K562 (cell line): ENCODE measurements around the gene GRIN2D. TPM values are rescaled to one million over a fixed set of nuclear protein-coding genes. Genes with fewer than 3 reads are reported as not detected.

Experiments used
- CHD1 ChIP-seq: fragments of 200-600 bp; sonication (generic); IDR thresholded peaks from one replicate; pipeline ENCODE4 v1.6.1; 2012; ENCODE audit warnings: mild to moderate bottlenecking, moderate library complexity, low read length, inconsistent platforms
- FOXO4 ChIP-seq: fragments of 450-650 bp; formaldehyde crosslinking; IDR thresholded peaks from 2 replicates; pipeline ENCODE4 v1.4.0; 2020; ENCODE audit warnings: mild to moderate bottlenecking, moderate library complexity
- HDGF ChIP-seq: fragments of 450-650 bp; IDR thresholded peaks from 2 replicates; pipeline ENCODE4 v1.6.1; 2016
- JUN ChIP-seq, 2 experiments: sonication (generic) in 1 of 2; formaldehyde crosslinking in 1 of 2; IDR thresholded peaks; 2 replicates each; pipeline versions ENCODE4 v1.6.1 to v1.8.0; 2012 to 2022; ENCODE audit warnings: borderline replicate concordance in 2 of 2, mild to moderate bottlenecking in 2 of 2, improper control_type of control experiment in 1 of 2, low read depth in 1 of 2, low read length in 1 of 2, missing genetic modification reagents in 1 of 2
- NR4A1 ChIP-seq, 2 experiments: fragments of 250-450 bp in 1 of 2; fragments of 450-650 bp in 1 of 2; sonication (Bioruptor Pico) in 1 of 2; IDR thresholded peaks; 2 replicates each; pipeline versions ENCODE4 v1.4.0 to v1.6.1; 2016 to 2020; ENCODE audit warnings: mild to moderate bottlenecking in 2 of 2, missing compliant biosample characterization in 1 of 2, missing genetic modification characterization in 1 of 2, moderate library complexity in 1 of 2
- PHF20 ChIP-seq: fragments of 450-650 bp; IDR thresholded peaks from 2 replicates; pipeline ENCODE4 v1.6.1; 2018; ENCODE audit not compliant: partially characterized antibody
- RBM15 ChIP-seq: fragments of 200-400 bp; formaldehyde crosslinking; IDR thresholded peaks from 2 replicates; pipeline ENCODE4 v1.6.1; 2018; ENCODE audit warnings: mild to moderate bottlenecking, low read length, moderate library complexity; ENCODE audit not compliant: insufficient read depth
- RERE ChIP-seq: sonication (generic); formaldehyde crosslinking; IDR thresholded peaks from 2 replicates; pipeline ENCODE4 v1.8.0; 2023; ENCODE audit warnings: missing genetic modification reagents, mild to moderate bottlenecking, borderline replicate concordance
- RNF2 ChIP-seq: sonication (generic); IDR thresholded peaks from 2 replicates; pipeline ENCODE4 v1.6.1; 2016
- SMARCA4 ChIP-seq: fragments of 450-650 bp; IDR thresholded peaks from 2 replicates; pipeline ENCODE4 v1.6.1; 2016
- YBX1 ChIP-seq: fragments of 450-650 bp; IDR thresholded peaks from 2 replicates; pipeline ENCODE4 v1.7.1; 2016; ENCODE audit warnings: mild to moderate bottlenecking
- ZBTB8A ChIP-seq: fragments of 450-650 bp; IDR thresholded peaks from 2 replicates; pipeline ENCODE4 v1.6.1; 2018; ENCODE audit warnings: mild to moderate bottlenecking, moderate library complexity; ENCODE audit not compliant: partially characterized antibody
- ZNF146 ChIP-seq: IDR thresholded peaks from one replicate; pipeline ENCODE4 v1.6.1; 2018; ENCODE audit warnings: missing compliant biosample characterization; ENCODE audit not compliant: unreplicated experiment
- ZNF274 ChIP-seq: IDR thresholded peaks from 2 replicates; pipeline ENCODE4 v1.6.1; 2011; ENCODE audit warnings: low read depth, mild to moderate bottlenecking, low read length, moderate library complexity, borderline replicate concordance
- ZNF316 ChIP-seq: fragments of 450-650 bp; IDR thresholded peaks from 2 replicates; pipeline ENCODE4 v1.6.1; 2016
- polyA plus RNA-seq, 8 experiments: library from polyadenylated mRNA; depleted of rRNA in 4 of 8; stranded (reverse) in 5 of 8; unstranded in 3 of 8; fragments of >200 nt; fragmentation: Nextera tagmentation in 2 of 8; fragmentation: Illumina TruSeq in 1 of 8; extraction: Ambion mirVana in 2 of 8; extraction: Trizol in 1 of 8; gene quantifications; 2 replicates each; pipeline versions ENCODE4 v1.2.1 to v1.2.3, GENCODE V29; 2011 to 2014; ENCODE audit warnings: inconsistent platforms in 1 of 8, missing spikeins in 1 of 8
- total RNA-seq, 7 experiments: library from RNA; depleted of rRNA in 6 of 7; stranded (reverse); fragments of >200 nt in 6 of 7; fragmentation: Illumina TruSeq in 2 of 7; extraction: Trizol in 2 of 7; gene quantifications; 2 replicates each; pipeline versions ENCODE4 v1.2.1 to v1.2.3, GENCODE V29; 2011 to 2021; ENCODE audit warnings: low replicate concordance in 1 of 7
- TF ChIP-seq, protein P1 (sequence below): fragments of 450-650 bp; IDR thresholded peaks from 2 replicates; pipeline ENCODE4 v1.6.1; 2016; ENCODE audit warnings: borderline replicate concordance
- TF ChIP-seq, protein P2 (sequence below): fragments of 250-450 bp; sonication (Bioruptor Pico); IDR thresholded peaks from 2 replicates; pipeline ENCODE4 v1.4.0; 2020; ENCODE audit warnings: mild to moderate bottlenecking, moderate library complexity

Gene GRIN2D
- total and polyA plus RNA-seq, 9 of the 15 experiments (the other 6 are each of a cell fraction or from before 2014, with no cell fraction given): 0.32 to 31.5 (median 1.8) TPM

GRCh38 chr19:48424694-48425219 is 31.3 kb downstream of the GRIN2D start (continued):
- TF ChIP-seq RERE (CRISPR knock-in tag) (no peak), RNF2 (no peak), RBM15 (no peak), ZNF146 (CRISPR knock-in tag) (no peak), CHD1 (no peak), ZBTB8A (no peak), ZNF316 (peak; percentile 94), FOXO4 (CRISPR knock-in tag) (no peak), PHF20 (peak; percentile 51), YBX1 (no peak), HDGF (no peak), NR4A1 (CRISPR knock-in tag; IDR thresholded peaks at IDR 0.05) (no peak), NR4A1 (tag; IDR thresholded peaks at IDR 0.05) (no peak), ZNF274 (no peak), SMARCA4 (peak; percentile 87), JUN (IDR thresholded peaks at IDR 0.05; ENCODE audit: borderline replicate concordance, low read depth, low read length) (peak; percentile 74), JUN (CRISPR knock-in tag; IDR thresholded peaks at IDR 0.05; ENCODE audit: borderline replicate concordance) (no peak)
- TF ChIP-seq, protein P1, sequence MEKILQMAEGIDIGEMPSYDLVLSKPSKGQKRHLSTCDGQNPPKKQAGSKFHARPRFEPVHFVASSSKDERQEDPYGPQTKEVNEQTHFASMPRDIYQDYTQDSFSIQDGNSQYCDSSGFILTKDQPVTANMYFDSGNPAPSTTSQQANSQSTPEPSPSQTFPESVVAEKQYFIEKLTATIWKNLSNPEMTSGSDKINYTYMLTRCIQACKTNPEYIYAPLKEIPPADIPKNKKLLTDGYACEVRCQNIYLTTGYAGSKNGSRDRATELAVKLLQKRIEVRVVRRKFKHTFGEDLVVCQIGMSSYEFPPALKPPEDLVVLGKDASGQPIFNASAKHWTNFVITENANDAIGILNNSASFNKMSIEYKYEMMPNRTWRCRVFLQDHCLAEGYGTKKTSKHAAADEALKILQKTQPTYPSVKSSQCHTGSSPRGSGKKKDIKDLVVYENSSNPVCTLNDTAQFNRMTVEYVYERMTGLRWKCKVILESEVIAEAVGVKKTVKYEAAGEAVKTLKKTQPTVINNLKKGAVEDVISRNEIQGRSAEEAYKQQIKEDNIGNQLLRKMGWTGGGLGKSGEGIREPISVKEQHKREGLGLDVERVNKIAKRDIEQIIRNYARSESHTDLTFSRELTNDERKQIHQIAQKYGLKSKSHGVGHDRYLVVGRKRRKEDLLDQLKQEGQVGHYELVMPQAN: no peak
- TF ChIP-seq, protein P2, sequence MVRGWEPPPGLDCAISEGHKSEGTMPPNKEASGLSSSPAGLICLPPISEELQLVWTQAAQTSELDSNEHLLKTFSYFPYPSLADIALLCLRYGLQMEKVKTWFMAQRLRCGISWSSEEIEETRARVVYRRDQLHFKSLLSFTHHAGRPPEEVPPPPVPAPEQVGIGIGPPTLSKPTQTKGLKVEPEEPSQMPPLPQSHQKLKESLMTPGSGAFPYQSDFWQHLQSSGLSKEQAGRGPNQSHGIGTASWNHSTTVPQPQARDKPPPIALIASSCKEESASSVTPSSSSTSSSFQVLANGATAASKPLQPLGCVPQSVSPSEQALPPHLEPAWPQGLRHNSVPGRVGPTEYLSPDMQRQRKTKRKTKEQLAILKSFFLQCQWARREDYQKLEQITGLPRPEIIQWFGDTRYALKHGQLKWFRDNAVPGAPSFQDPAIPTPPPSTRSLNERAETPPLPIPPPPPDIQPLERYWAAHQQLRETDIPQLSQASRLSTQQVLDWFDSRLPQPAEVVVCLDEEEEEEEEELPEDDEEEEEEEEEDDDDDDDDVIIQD (CRISPR knock-in tag): no peak
